Keratinocyte (primary cell): Measurements from ENCODE around the gene TLN1. TPM values are rescaled to one million over a fixed set of nuclear protein-coding genes. Genes with fewer than 3 reads are reported as not detected.
A peak's percentile ranks its signal among the peaks of the same experiment; 100 is the strongest.

Experiments
- DNase-seq: peaks from one replicate; pipeline ENCODE4 v3.0.0-alpha.2; 2011; ENCODE audit warnings: low read depth, missing footprints, low spot score
- FAIRE-seq: peaks from 2 replicates; lab custom pipeline; 2011; peaks lifted over from hg19 to GRCh38; lab: Jason Lieb, UNC
- H2AFZ ChIP-seq: 2 replicates; pipeline ENCODE4 v1.6.0; 2012; ENCODE audit warnings: low read length, control low read depth, inconsistent platforms; ENCODE audit not compliant: control insufficient read depth
- H3K27ac ChIP-seq: 2 replicates; pipeline ENCODE4 v1.5.1; 2011; ENCODE audit warnings: low read length; ENCODE audit not compliant: control insufficient read depth, insufficient read depth
- H3K27me3 ChIP-seq: 3 replicates; pipeline ENCODE4 v1.6.0; 2011; ENCODE audit warnings: low read length; ENCODE audit not compliant: control insufficient read depth, insufficient read depth; ENCODE audit errors: extremely low read depth
- H3K36me3 ChIP-seq, 2 experiments: 2 replicates in 1 of 2; 3 replicates in 1 of 2; pipeline ENCODE4 v1.5.1; 2011; ENCODE audit warnings: low read length in 2 of 2, mild to moderate bottlenecking in 1 of 2; ENCODE audit not compliant: control insufficient read depth in 2 of 2, insufficient read depth in 2 of 2; ENCODE audit errors: extremely low read depth in 1 of 2
- H3K4me1 ChIP-seq: 3 replicates; pipeline ENCODE4 v1.5.1; 2011; ENCODE audit warnings: low read length; ENCODE audit not compliant: control insufficient read depth, insufficient read depth; ENCODE audit errors: extremely low read depth
- H3K4me2 ChIP-seq: 3 replicates; pipeline ENCODE4 v1.6.0; 2011; ENCODE audit warnings: low read depth, low read length; ENCODE audit not compliant: control insufficient read depth, insufficient read depth; ENCODE audit errors: extremely low read depth
- H3K4me3 ChIP-seq, 3 experiments: fragments of 200-600 bp in 1 of 3; sonication (generic) in 1 of 3; 2 replicates in 2 of 3; 3 replicates in 1 of 3; pipeline ENCODE4 v1.5.1; 2011 to 2016; ENCODE audit warnings: low read length in 3 of 3, mild to moderate bottlenecking in 3 of 3, control low read depth in 2 of 3, inconsistent platforms in 1 of 3, low read depth in 1 of 3, mixed read lengths in 1 of 3, mixed run types in 1 of 3, moderate library complexity in 1 of 3; ENCODE audit not compliant: control insufficient read depth in 2 of 3, insufficient read depth in 2 of 3; ENCODE audit errors: extremely low read depth in 1 of 3
- H3K79me2 ChIP-seq: 2 replicates; pipeline ENCODE4 v1.6.0; 2012; ENCODE audit warnings: low read length; ENCODE audit not compliant: control insufficient read depth, insufficient read depth
- H3K9ac ChIP-seq: 3 replicates; pipeline ENCODE4 v1.6.0; 2011; ENCODE audit warnings: low read length; ENCODE audit not compliant: control insufficient read depth, insufficient read depth; ENCODE audit errors: extremely low read depth
- H3K9me1 ChIP-seq: 3 replicates; pipeline ENCODE4 v1.6.0; 2011; ENCODE audit warnings: low read length; ENCODE audit not compliant: control insufficient read depth, insufficient read depth; ENCODE audit errors: extremely low read depth
- H3K9me3 ChIP-seq: 2 replicates; pipeline ENCODE4 v1.5.1; 2012; ENCODE audit warnings: low read depth, low read length; ENCODE audit not compliant: control insufficient read depth
- H4K20me1 ChIP-seq: 3 replicates; pipeline ENCODE4 v1.6.0; 2011; ENCODE audit warnings: low read length; ENCODE audit not compliant: control insufficient read depth, insufficient read depth; ENCODE audit errors: extremely low read depth
- CTCF ChIP-seq, 3 experiments: IDR thresholded peaks in 1 of 3; conservative IDR thresholded peaks in 1 of 3; optimal IDR thresholded peaks in 1 of 3; 2 replicates in 2 of 3; 3 replicates in 1 of 3; pipeline versions ENCODE3 to v1.5.1; 2011; ENCODE audit warnings: low read length in 3 of 3, mild to moderate bottlenecking in 3 of 3, moderate library complexity in 2 of 3, control low read depth in 1 of 3, inconsistent platforms in 1 of 3; ENCODE audit not compliant: insufficient read depth in 2 of 3; ENCODE audit errors: extremely low read depth in 1 of 3
- EZH2 ChIP-seq: IDR thresholded peaks from one replicate; pipeline ENCODE4 v1.6.1; 2012; ENCODE audit warnings: inconsistent platforms, mild to moderate bottlenecking, low read length, moderate library complexity
- dilution Hi-C: fragments of 300-500 bp; cut with MboI; formaldehyde crosslinking; loops from one replicate; pipeline ENCODE4 v1.7.0; 2020; ENCODE audit warnings: low sequenced_read_pairs; ENCODE audit not compliant: extremely low pct_ligation_motif_present
- polyA plus RNA-seq, 5 experiments: library from polyadenylated mRNA; depleted of rRNA in 3 of 5; stranded (reverse) in 3 of 5; stranded (forward) in 1 of 5; unstranded in 1 of 5; fragments of >200 nt; gene quantifications; 1 replicate in 1 of 5; 2 replicates in 3 of 5; 3 replicates in 1 of 5; pipeline versions ENCODE4 v1.2.1 to v1.2.3, GENCODE V29; 2011 to 2012; ENCODE audit warnings: missing spikeins in 2 of 5, low read depth in 1 of 5, low replicate concordance in 1 of 5

TLN1 gene
- polyA plus RNA-seq, 1 donor (not counting 4 experiments of a cell fraction or from before 2014, with no cell fraction given), result 53.0 TPM

- no peak for TF ChIP-seq CTCF (optimal IDR thresholded peaks at IDR 0.05 in 1 of 3, IDR thresholded peaks at IDR 0.05 in 1 of 3, conservative IDR thresholded peaks at IDR 0.05 in 1 of 3; ENCODE audit: extremely low read depth in 1 of 3, insufficient read depth in 2 of 3, low read length in 3 of 3)
- TF ChIP-seq EZH2, result no peak
- Histone ChIP-seq H3K27me3 (no peaks in the 10 kb centered on the region), H3K9me3 (no peaks in the 10 kb centered on the region), H3K4me2 (peak overlapping the region; percentile 97), H4K20me1 (peaks cover 9% of the 10 kb centered on the region), H3K4me1 (peaks cover 30% of the 10 kb centered on the region), H3K9me1 (peaks cover 4% of the 10 kb centered on the region), H3K79me2 (peaks cover 26% of the 10 kb centered on the region), H3K27ac (no peak overlapping the region), H3K4me3 (no peak overlapping the region), H2AFZ (no peak overlapping the region), H3K9ac (no peak overlapping the region), H3K36me3 (peaks cover 32 to 33% of the 10 kb centered on the region in 2 experiments)
- dilution Hi-C loops, result no loop called here
- DNase-seq (no peak), FAIRE-seq (no peak)
Measured at GRCh38 chr9:35734096-35734495, 2.1 kb upstream of the TLN1 start.

- peak overlapping the region; percentile 92 for H3K9ac ChIP-seq
- H3K36me3 ChIP-seq, result peaks cover 21 to 25% of the 10 kb centered on the region in 2 experiments
- H4K20me1 ChIP-seq, result peaks cover 18% of the 10 kb centered on the region
- H2AFZ ChIP-seq, result peak overlapping the region; percentile 87
- H3K27ac ChIP-seq, result peak overlapping the region; percentile 85
- TF ChIP-seq EZH2 (no peak), CTCF (optimal IDR thresholded peaks at IDR 0.05 in 1 of 3, IDR thresholded peaks at IDR 0.05 in 1 of 3, conservative IDR thresholded peaks at IDR 0.05 in 1 of 3; ENCODE audit: extremely low read depth in 1 of 3, insufficient read depth in 2 of 3, low read length in 3 of 3) (peak in 2 of 3 experiments; percentile 36 to 56)
- H3K4me3 ChIP-seq, result peak overlapping the region; percentile 65 to 95 (median 89)
- H3K4me1 ChIP-seq, result peaks cover 41% of the 10 kb centered on the region
- peaks cover 7% of the 10 kb centered on the region for H3K9me1 ChIP-seq
- H3K9me3 ChIP-seq, result no peaks in the 10 kb centered on the region
- H3K27me3 ChIP-seq, result no peaks in the 10 kb centered on the region
- H3K4me2 ChIP-seq, result peak overlapping the region; percentile 97
- dilution Hi-C loops, result no loop called here
- peaks cover 38% of the 10 kb centered on the region for H3K79me2 ChIP-seq
- FAIRE-seq (peak; percentile 63), DNase-seq (peak; percentile 45)
Measured at GRCh38 chr9:35732800-35733541, 976 bp upstream of the TLN1 start.
